HG02852 (cell line): ENCODE data around the gene NOC2L.
"Not testable (repeated sequence)": the region's sequence is repeated elsewhere in the genome, so short reads cannot be mapped to it uniquely, and the experiment has no call there.

ENCODE experiments used
- ATAC-seq: cut with Tn5 transposase; IDR thresholded peaks from one replicate; pipeline ENCODE4 v1.9.1; 2021; ENCODE audit warnings: mild to moderate bottlenecking, moderate library complexity; ENCODE audit not compliant: unreplicated experiment

The NOC2L gene

GRCh38 chr1:963746-964525 is 4.9 kb upstream of the NOC2L start:
- ATAC-seq = no peak

GRCh38 chr1:963301-963651 is 4.2 kb upstream of the NOC2L start:
- ATAC-seq = no peak

- no peak for ATAC-seq
These were observed 3.6 kb upstream of the NOC2L start for GRCh38 chr1:962381-963300.

GRCh38 chr1:961132-961669 is 2.1 kb upstream of the NOC2L start:
- ATAC-seq = peak; percentile 3

- peak; percentile 52 for ATAC-seq
These were observed 1.5 kb upstream of the NOC2L start, which contains the start of gene KLHL17 for GRCh38 chr1:960363-961131. Gene KLHL17, plus strand, starts transcription at chr1:960584. Its CDS starts 110 bp downstream, at chr1:960694.

GRCh38 chr1:959731-960362 is 791 bp upstream of the NOC2L start:
- no peak for ATAC-seq

GRCh38 chr1:956636-957035 is 2.4 kb downstream of the NOC2L start:
- ATAC-seq = no peak

- no peak for ATAC-seq
These were observed 3.6 kb downstream of the NOC2L start for GRCh38 chr1:955474-955873.

GRCh38 chr1:954927-955326 is 4.1 kb downstream of the NOC2L start:
- no peak for ATAC-seq

- ATAC-seq = no peak
These were observed 5.3 kb downstream of the NOC2L start for GRCh38 chr1:953524-954320.

GRCh38 chr1:952603-953002 is 6.5 kb downstream of the NOC2L start:
- no peak for ATAC-seq

GRCh38 chr1:952201-952600 is 6.9 kb downstream of the NOC2L start:
- ATAC-seq = no peak

- no peak for ATAC-seq
These were observed 7.7 kb downstream of the NOC2L start for GRCh38 chr1:951364-951763.

- no peak for ATAC-seq
These were observed 8.2 kb downstream of the NOC2L start for GRCh38 chr1:950881-951280.

- no peak for ATAC-seq
These were observed 8.8 kb downstream of the NOC2L start for GRCh38 chr1:950268-950667.

- no peak for ATAC-seq
These were observed 11.1 kb downstream of the NOC2L start for GRCh38 chr1:947958-948357.

- ATAC-seq = not testable (repeated sequence)
These were observed 12.2 kb downstream of the NOC2L start for GRCh38 chr1:946811-947210.

GRCh38 chr1:945688-946556 is 13.1 kb downstream of the NOC2L start:
- no peak for ATAC-seq
